Measurements from ENCODE around the gene LHX4.

The LHX4 gene

DNA sequence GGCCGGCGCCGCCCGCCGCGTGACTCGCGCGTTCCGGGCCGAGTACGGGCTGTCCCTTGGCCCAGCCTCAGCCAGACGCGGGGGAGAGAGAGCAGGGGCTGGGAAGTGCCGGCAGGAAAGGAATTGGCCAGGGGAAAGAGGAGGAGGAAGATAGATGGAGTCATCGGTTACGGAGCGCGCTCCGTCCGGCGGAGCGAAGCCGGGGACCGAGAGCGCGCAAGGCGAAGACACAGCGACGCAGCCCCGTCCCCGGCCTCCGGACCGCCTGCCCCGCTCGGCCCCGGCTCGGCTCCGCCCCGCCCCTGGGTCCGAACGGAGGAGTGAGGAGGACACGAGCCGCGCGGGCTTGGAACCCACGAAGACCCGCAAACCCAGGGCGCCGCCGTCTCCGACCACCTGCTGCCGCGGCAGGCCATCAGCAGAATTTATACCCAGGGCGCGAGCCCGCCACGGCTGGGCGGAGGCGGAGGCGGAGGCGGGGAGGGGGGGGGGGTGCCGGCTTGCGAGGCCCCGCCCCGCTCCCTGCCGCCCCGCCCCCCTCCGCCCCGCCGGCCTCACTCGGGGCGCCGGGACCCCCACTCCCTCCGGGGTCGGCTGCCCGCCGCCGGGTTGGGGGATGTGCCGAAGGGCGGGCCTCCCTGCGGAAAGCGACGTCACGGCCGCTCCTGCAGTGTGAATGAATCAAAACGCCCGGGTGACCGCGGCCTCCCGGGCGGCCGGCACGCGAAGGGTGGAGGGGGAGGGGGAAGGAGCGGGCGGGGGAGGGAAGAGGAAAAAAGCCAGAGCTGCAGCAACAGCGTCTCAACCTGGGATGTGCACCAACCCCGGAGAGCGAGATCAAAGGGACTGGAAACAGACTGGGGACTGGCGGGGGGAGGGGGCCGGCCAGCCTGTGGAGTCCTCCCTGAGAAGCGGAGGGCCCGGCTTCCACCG lies at the start of gene LHX4:
Gene LHX4, plus strand, starts transcription at position 782 of the 933 bp plus-strand sequence. CDS start 266 bp downstream, outside the sequence.
- intact Hi-C loops (cut with DNase I; ENCODE audit: low total_unique reads) = no loop called here
- Histone ChIP-seq H3K4me1 (peaks cover 0 to 53% (median 47%) of the 10 kb centered on the region in 4 donors), H3K9me3 (no peaks in the 10 kb centered on the region), H3K36me3 (no peaks in the 10 kb centered on the region), H3K27me3 (peaks cover 3 to 99% of the 10 kb centered on the region in 2 donors), H3K4me3 (peak within 1 kb of the TSS; percentile 47 to 58), H3K27ac (no peak within 1 kb of the TSS)
- TF ChIP-seq, protein P1, sequence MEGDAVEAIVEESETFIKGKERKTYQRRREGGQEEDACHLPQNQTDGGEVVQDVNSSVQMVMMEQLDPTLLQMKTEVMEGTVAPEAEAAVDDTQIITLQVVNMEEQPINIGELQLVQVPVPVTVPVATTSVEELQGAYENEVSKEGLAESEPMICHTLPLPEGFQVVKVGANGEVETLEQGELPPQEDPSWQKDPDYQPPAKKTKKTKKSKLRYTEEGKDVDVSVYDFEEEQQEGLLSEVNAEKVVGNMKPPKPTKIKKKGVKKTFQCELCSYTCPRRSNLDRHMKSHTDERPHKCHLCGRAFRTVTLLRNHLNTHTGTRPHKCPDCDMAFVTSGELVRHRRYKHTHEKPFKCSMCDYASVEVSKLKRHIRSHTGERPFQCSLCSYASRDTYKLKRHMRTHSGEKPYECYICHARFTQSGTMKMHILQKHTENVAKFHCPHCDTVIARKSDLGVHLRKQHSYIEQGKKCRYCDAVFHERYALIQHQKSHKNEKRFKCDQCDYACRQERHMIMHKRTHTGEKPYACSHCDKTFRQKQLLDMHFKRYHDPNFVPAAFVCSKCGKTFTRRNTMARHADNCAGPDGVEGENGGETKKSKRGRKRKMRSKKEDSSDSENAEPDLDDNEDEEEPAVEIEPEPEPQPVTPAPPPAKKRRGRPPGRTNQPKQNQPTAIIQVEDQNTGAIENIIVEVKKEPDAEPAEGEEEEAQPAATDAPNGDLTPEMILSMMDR (IDR thresholded peaks at IDR 0.05) = no peak
- peak in 1 of 2 donors; percentile 61 for DNase-seq

DNA sequence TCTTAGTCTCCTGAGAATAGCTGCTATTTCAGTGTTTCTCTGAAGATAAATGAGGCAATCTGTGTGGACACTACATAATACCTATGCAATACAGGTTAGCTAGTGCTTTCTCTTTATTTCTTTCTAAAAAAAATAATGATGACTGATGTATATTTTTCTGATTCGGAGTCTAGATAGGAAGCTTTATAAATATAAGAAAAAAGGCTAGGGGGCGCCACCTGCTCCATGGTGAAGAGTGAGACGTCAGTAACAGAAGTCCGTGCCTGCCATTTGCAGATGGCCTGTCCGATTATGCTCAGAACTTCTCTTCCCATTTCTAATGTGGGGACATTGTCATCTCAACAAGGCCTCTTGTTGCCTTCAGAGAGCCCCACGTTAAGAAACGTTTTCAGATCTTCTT lies 49.0 kb upstream of the LHX4 start:
- Histone ChIP-seq H3K4me1 (no peaks in the 10 kb centered on the region), H3K9me3 (no peaks in the 10 kb centered on the region), H3K27ac (no peak overlapping the region), H3K36me3 (peaks cover 13 to 63% (median 36%) of the 10 kb centered on the region in 3 donors), H3K27me3 (no peaks in the 10 kb centered on the region), H3K4me3 (no peak overlapping the region)
- DNase-seq = no peak
- intact Hi-C loops (cut with DNase I; ENCODE audit: low total_unique reads) = loop anchor here (10.0 kb wide), 1 partner anchor 304 kb away; no protein-coding TSS in a partner anchor
- TF ChIP-seq, protein P1 (IDR thresholded peaks at IDR 0.05) = peak in 1 of 2 experiments; percentile 25

DNA sequence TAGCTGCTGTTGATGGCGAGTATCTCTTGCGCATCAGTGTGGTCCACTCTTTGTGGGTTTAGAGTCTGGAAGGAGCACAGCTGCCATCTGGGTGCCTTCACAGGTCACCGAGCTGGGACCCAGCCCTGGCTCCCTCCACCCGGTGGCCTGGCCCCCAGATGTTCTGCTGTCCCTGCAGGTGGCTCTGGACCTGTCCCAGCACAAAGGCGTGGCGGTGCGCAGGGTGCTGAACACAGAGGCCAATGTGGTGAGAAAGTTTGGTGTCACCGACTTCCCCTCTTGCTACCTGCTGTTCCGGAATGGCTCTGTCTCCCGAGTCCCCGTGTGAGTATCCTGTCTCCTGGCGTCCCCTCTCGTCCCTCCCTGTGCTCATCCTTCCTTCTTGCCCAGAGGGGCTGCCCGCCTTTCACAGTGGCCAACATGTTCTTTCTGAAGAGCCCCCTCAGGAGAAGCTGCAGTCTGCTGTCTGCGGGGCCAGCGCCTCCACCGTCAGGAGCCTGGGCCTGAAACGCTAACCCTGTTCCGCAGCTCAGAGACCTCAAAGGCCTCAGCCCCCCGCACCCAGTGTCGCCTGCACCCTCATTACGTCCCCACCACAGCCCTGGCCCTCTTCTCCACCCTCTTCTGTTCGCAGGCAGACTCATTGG lies 47.9 kb upstream of the LHX4 start:
- intact Hi-C loops (cut with DNase I; ENCODE audit: low total_unique reads) = loop anchor here (10.0 kb wide), 1 partner anchor 303 kb away; no protein-coding TSS in a partner anchor
- Histone ChIP-seq H3K4me1 (no peaks in the 10 kb centered on the region), H3K27ac (no peak overlapping the region), H3K27me3 (no peaks in the 10 kb centered on the region), H3K9me3 (no peaks in the 10 kb centered on the region), H3K4me3 (no peak overlapping the region), H3K36me3 (peaks cover 13 to 67% (median 46%) of the 10 kb centered on the region in 3 donors)
- TF ChIP-seq, protein P1 (IDR thresholded peaks at IDR 0.05) = no peak
- no peak for DNase-seq

DNA sequence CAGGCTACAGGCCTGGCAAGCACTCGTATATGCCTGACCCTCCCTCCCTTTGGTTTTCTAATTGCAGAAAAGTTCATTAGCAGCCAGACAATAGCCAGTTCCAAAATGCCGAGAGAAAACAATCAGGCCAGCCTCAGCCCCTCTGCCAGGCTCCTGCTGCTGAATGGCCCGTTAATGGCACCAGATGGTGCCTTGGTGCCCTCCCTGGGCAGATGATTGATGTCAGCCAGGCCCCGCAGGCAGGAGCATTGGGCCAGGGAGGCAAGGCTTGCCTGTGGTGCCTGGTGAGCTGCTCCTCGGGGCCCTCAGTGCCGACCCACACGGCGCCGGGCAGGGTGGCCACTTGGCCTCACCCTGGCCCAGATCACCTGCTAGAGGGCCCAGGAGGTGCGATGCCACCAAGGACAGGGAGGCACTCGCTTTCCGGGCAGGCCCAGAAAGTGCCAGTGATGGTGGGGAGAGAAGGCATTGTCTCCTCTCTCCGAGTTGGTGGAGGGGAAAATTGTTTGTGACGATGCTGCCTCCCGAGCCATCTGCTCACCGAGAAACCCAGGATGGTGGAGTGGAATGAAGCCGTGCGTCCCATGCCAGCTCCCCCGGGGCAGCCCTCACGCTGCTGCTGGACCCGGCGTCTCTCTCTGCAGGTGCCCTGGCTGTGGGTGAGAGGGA lies 47.3 kb upstream of the LHX4 start:
- H3K4me1 ChIP-seq = no peaks in the 10 kb centered on the region
- DNase-seq = no peak
- no peak overlapping the region for H3K27ac ChIP-seq
- H3K36me3 ChIP-seq = peaks cover 13 to 73% (median 46%) of the 10 kb centered on the region in 3 donors
- TF ChIP-seq, protein P1 (IDR thresholded peaks at IDR 0.05) = no peak
- no peaks in the 10 kb centered on the region for H3K9me3 ChIP-seq
- no peaks in the 10 kb centered on the region for H3K27me3 ChIP-seq
- H3K4me3 ChIP-seq = no peak overlapping the region
- intact Hi-C loops (cut with DNase I; ENCODE audit: low total_unique reads) = loop anchor here (10.0 kb wide), 1 partner anchor 302 kb away; no protein-coding TSS in a partner anchor

DNA sequence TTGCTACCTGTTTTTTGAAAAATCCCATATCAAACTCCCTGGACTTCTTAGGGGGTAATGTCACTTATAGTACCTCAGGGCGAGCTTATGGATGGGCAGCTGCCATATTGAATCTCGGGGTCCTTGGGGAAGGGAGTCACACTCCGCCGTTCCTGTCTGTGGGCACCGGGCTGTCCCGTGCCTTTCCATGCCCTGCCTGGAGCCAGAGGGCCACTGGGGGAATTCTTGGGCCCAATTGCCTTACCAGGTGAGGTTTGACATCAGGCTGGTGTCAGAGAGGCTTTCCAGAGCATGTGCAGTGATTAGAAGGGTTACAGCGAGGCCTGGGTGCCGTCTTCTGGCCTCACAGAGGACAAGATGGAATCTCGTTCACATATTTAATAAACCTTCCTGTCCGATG lies 46.6 kb upstream of the LHX4 start:
- intact Hi-C loops (cut with DNase I; ENCODE audit: low total_unique reads) = loop anchor here (10.0 kb wide), 1 partner anchor 301 kb away; no protein-coding TSS in a partner anchor
- TF ChIP-seq, protein P1 (IDR thresholded peaks at IDR 0.05) = no peak
- H3K9me3 ChIP-seq = no peaks in the 10 kb centered on the region
- DNase-seq = no peak
- H3K4me1 ChIP-seq = no peaks in the 10 kb centered on the region
- no peak overlapping the region for H3K27ac ChIP-seq
- no peak overlapping the region for H3K4me3 ChIP-seq
- H3K36me3 ChIP-seq = peaks cover 13 to 80% (median 50%) of the 10 kb centered on the region in 3 donors
- no peaks in the 10 kb centered on the region for H3K27me3 ChIP-seq

Data from tibial artery (tissue), 4 donors.